ENCODE results near the gene KLHL26. TPM values are rescaled to one million over a fixed set of nuclear protein-coding genes. Genes with fewer than 3 reads are reported as not detected.

Gene KLHL26
- total RNA-seq, 4 donors from 2014 or later: 3.8 to 22.2 (median 6.9) TPM

GRCh38 chr19:18603255-18603957, 33.4 kb upstream of the KLHL26 start:
- H3K4me3 ChIP-seq: no peak overlapping the region
- H3K27ac ChIP-seq: no peak overlapping the region
- TF ChIP-seq POLR2A (IDR thresholded peaks at IDR 0.05) (no peak), CTCF (IDR thresholded peaks at IDR 0.05) (no peak)
- intact Hi-C loops (cut with DNase I; ENCODE audit: low total_unique reads): no loop called here
- DNase-seq: no peak
- H3K27me3 ChIP-seq: peaks cover 17 to 31% of the 10 kb centered on the region in 2 donors
- H3K4me1 ChIP-seq: peaks cover 0 to 19% of the 10 kb centered on the region in 2 donors
- H3K36me3 ChIP-seq: no peaks in the 10 kb centered on the region
- H3K9me3 ChIP-seq: no peaks in the 10 kb centered on the region

GRCh38 chr19:18603958-18604819, 32.6 kb upstream of the KLHL26 start:
- H3K4me1 ChIP-seq: peaks cover 0 to 19% of the 10 kb centered on the region in 2 donors
- H3K27ac ChIP-seq: no peak overlapping the region
- H3K36me3 ChIP-seq: no peaks in the 10 kb centered on the region
- no peak for TF ChIP-seq CTCF (IDR thresholded peaks at IDR 0.05)
- no peak for TF ChIP-seq POLR2A (IDR thresholded peaks at IDR 0.05)
- no peak for DNase-seq
- H3K9me3 ChIP-seq: no peaks in the 10 kb centered on the region
- intact Hi-C loops (cut with DNase I; ENCODE audit: low total_unique reads): no loop called here
- H3K4me3 ChIP-seq: no peak overlapping the region
- peaks cover 21 to 31% of the 10 kb centered on the region in 2 donors for H3K27me3 ChIP-seq

- H3K27me3 ChIP-seq: peaks cover 27 to 35% of the 10 kb centered on the region in 2 donors
- no peak overlapping the region for H3K4me3 ChIP-seq
- no peaks in the 10 kb centered on the region for H3K36me3 ChIP-seq
- H3K27ac ChIP-seq: no peak overlapping the region
- peaks cover 0 to 19% of the 10 kb centered on the region in 2 donors for H3K4me1 ChIP-seq
- TF ChIP-seq POLR2A (IDR thresholded peaks at IDR 0.05) (no peak), CTCF (IDR thresholded peaks at IDR 0.05) (no peak)
- H3K9me3 ChIP-seq: no peaks in the 10 kb centered on the region
- no peak for DNase-seq
- intact Hi-C loops (cut with DNase I; ENCODE audit: low total_unique reads): no loop called here
These were observed 32.0 kb upstream of the KLHL26 start for GRCh38 chr19:18604820-18605159.

- Histone ChIP-seq H3K27me3 (peaks cover 31 to 39% of the 10 kb centered on the region in 2 donors), H3K4me3 (no peak overlapping the region), H3K36me3 (no peaks in the 10 kb centered on the region)
These were observed 31.7 kb upstream of the KLHL26 start for GRCh38 chr19:18605196-18605545.

More at GRCh38 chr19:18605196-18605545, 31.7 kb upstream of the KLHL26 start:
- no peaks in the 10 kb centered on the region for H3K9me3 ChIP-seq
- H3K4me1 ChIP-seq: peaks cover 0 to 19% of the 10 kb centered on the region in 2 donors
- intact Hi-C loops (cut with DNase I; ENCODE audit: low total_unique reads): no loop called here
- DNase-seq: no peak
- no peak for TF ChIP-seq POLR2A (IDR thresholded peaks at IDR 0.05)
- TF ChIP-seq CTCF (IDR thresholded peaks at IDR 0.05): no peak
- no peak overlapping the region for H3K27ac ChIP-seq

Data from uterus (tissue), 4 donors.